ENCODE data around the gene PLAGL1.
"Not testable (repeated sequence)": the region's sequence is repeated elsewhere in the genome, so short reads cannot be mapped to it uniquely, and the experiment has no call there.

The PLAGL1 gene

DNA sequence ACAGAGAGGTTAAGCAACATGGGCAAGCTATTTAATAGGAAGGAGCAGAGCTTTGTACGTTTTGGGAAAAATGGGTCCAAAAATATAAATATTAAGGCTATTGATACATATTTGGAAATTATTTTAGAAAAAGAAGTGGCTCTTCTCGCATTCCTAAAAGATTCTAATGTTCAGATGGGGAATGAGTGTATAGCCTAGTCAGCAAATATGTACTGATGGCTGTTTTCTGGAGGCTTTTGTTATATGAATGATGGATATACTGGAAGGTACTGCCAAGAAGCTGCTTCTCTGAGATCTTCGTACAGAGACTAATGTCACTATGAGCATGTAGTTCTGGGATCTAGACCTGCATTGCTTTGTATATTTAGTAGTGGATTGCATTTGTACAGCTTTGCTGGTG is 71.7 kb downstream of the PLAGL1 start:
- DNase-seq = no peak

DNA sequence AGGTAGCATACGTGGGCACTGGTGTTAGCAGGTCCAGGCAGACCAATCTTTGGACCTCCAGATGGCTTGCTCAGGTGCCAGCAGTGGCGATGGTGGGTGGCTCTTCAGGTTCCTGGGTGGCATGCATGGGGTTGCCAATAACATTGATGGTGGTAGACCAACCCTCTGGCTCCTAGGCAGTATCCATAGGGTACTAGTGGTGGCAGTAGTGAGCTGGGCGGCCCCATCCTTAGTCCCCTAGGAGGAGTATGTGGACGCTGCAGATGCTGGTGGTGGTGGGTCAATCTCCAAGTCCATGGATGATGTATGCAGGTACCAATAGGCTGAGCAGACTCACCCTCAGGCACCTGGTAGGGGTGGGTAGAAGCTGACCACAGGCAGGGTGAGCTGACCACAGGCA is 73.2 kb downstream of the PLAGL1 start:
- DNase-seq = no peak

DNA sequence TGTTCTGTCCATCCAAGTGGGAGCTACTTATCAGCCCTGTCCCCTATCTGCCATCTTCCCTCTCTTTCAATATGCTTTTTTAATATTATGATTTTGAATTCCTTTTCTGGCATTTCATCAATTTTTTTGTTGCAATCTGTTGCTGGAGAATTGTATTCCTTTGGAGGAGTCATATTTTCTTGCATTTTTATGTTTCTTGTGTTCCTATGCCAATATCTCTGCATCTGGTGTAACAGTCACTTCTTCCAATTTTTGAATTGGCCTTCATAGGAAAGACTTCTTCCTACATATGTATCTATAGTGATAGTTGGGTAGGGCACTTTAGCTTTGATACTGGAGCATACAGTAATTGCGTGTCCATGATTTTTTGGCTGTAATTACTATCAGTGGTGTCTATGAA is 73.7 kb downstream of the PLAGL1 start:
- no peak for DNase-seq

DNA sequence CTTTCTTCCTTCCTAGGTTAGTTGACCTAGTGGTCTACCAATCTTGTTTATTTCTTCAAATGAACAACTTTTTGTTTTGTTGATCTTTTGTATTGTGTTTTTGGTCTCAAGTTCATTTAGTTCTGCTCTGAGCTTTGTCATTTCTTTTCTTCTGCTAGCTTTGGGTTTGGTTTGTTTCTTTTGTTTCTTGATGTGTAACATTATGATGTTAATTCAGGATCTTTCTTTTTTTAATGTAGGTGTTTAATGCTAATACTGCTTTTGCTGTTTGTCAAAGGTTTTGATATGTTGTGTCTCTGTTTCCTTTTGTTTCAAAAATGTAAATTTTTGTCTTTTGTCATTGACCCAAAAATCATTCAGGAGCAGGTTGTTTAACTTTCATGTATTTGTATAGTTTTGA is 78.1 kb downstream of the PLAGL1 start:
- no peak for DNase-seq

DNA sequence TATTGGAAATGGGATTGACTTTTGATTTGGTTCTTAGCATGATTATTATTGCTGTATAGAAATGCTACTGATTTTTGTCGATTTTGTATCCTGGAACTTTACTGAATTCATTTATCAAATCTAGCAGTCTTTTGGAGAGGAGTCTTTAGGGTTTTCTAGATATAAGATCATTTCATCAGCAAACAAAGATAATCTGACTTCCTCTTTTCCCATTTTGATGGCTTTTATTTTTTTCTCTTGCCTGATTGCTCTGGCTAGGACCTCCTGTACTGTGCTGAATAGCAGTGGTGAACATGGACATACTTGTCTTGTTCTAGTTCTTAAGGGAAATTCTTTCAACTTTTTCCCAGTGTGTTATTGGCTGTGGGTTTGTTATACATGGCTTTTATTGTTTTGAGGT is 79.2 kb downstream of the PLAGL1 start:
- no peak for DNase-seq

DNA sequence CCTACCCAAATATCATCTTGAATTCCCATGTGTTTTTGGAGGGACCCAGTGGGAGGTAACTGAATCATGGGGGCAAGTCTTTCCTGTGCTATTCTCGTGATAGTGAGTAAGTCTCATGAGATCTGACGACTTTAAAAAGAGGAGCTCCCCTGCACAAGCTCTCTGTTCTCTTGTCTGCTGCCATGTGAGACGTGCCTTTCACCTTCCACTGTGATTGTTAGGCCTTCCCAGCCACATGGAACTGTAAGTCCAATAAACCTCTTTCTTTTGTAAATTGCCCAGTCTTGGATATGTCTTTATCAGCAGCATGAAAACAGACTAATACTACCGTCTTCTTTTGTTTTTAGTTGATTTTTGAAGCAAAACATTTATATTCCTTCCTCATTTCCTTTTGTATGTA is 91.0 kb downstream of the PLAGL1 start:
- DNase-seq = not testable (repeated sequence)

DNA sequence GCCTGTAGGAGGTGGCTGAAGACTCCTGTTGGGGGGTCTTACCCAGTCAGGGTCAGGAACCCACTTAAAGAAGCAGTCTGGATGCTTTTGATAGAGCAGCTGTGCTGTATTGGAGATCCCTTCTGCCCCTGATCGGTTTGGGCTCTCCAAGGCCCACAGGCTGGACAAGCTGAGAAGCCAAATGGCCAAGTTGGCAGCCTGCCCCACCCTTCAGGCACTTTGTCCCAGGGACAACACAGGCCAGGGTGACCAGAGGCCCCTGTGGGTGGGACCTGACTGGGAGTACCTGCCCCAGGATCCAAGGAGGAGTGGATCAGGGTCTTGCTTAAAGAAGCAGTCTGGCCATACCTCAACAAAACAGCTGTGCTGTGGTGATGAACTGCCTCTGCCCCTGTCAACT is 95.4 kb downstream of the PLAGL1 start:
- DNase-seq = no peak

DNA sequence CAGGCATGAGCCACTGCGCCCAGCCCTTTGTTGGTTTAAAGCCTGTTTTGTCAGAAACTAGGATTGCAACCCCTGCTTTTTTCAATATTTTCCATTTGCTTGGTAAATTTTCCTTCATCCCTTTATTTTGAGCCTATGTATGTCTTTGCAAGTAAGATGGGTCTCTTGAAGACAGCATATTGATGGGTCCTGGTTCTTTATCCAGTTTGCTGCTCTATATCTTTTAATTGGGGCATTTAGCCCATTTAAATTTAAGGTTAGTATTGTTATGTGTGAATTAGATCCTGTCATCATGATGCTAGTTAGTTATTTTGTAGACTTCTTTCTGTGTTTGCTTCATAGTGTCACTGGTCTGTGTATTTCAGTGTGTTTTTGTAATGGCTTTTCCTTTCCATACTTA is 97.0 kb downstream of the PLAGL1 start:
- no peak for DNase-seq

DNA sequence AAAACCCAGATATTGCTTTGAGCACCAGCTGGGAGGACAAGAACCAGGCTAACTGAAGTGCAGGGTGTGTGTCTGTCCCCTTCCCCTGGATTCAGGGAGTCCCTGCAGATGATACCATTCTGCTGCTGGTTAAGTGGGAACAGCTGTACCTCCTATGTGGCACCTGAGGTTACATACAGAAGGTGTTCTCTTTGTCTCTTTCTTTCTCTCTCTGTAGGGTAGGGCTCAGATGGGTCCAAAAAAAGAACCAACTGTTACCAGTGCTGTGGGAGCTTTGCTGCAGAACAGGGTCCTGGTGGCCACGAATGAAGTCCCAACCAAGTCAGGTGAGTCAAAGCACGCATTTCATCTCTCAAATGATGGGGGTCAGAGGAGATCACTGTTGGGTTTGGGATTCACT is 105.2 kb downstream of the PLAGL1 start:
- DNase-seq = no peak

DNA sequence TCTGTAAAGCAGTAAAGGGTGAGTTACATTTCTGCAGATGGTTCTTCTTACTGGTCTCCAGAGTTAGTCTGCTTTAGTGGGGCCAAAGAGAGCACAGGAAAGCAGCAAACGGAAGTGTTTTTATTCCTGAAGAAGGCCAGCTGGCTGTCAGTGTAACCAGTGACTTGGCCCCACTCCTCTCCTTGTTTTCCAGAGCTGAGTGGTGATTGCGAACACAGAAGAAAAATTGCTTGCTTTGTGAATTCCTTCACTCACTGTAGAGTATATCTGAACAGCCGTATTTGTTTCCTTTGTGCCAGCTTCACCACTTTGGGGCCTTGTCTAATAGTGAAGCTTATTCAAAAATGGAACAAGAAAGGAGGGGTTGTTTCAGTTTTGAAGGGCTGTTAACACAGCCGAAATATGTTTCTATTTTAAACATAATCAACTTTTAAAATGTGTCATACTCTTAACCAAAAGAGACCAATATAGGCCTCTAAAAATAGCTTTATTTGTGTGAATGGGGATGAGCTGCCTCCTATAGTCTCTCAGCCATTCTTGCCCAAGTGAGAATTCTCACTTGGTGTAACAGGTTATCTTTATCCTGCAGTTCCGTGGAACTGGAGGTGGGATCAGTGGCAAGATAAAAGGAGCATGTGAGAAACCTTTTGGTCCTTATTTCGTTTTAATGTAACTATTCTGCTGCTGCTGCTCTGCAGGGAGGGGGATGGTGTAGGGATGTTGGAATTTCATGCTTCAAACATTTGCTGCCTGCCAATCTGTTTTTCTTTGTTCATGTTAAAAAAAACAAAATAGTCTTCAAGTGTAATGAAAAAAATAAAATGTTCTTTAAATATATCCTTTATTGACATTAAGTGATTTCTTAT is 105.9 kb downstream of the PLAGL1 start:
- no peak for DNase-seq

DNA sequence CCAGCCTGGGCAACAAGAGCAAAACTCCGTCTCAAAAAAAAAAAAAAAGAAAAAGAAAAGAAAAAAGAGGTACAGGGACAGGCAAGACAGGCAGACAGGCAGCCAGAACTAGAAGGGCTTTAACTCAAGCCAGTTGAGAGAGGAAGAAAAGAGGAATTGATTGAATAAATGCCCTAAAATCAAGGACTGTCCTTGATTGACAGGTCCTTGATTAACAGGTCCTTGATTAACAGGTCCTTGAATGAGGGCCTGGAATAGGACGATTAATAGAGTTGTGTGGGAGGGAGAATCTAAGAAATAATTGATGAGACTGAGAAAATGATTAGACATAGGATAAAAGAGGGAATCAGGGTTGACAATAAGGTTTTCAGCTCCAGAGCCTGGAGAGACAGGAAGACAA is 107.7 kb downstream of the PLAGL1 start:
- no peak for DNase-seq

DNA sequence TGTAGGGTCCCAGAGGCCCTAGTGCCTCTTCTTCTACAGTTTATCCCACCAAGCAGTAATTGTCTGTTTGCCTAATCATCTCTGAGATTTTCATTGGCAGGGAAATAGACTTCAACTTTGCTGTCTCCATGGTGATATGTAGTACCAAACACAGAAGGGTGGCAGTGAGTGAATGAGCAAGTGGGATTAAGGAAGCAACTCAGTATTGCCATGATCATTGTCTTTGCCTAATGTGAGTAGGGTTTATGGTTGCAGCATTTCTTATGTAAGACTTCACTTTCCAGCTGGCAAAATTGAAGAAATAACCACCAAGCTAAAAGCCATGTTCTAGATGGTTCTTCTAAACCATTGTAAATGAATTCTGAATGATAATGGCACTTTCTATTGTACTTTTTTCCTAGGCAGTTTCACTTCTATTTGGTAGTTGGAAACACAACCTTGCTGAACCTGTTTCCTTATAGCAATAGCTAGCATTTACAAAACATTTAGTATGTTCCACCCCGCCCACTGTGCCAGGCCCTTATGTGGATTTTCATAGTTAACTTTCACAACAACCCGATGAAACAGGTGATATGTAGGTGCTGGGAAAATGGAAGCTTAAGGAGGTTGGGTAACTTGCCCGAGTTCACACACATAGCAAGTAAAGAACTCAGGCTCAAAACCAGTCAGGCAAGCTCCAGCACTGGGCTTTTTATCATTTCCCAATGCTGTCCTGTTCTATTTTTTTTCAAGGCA is 111.8 kb downstream of the PLAGL1 start:
- DNase-seq = no peak

DNA sequence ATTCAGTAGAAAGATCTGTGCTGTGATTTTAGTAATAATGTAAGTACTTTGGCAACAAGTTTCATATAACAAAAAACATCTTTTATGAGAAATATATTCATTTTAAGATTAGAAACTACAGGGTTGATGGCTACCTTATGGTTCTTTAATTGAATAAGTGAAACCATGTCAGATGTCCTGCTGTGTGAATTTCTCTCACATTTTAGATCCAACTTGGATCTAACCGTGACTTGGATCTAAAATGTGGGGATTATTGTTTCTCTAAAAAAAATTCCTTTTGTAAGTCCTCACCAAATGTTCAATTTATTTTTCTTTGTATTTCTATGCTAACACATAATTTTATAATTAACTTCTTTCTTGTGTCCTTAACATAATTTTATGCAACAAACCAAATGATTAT is 113.4 kb downstream of the PLAGL1 start:
- DNase-seq = no peak
